Hepatocyte (in vitro differentiated cells): Measurements from ENCODE around the gene FIBCD1. TPM values are rescaled to one million over a fixed set of nuclear protein-coding genes. Genes with fewer than 3 reads are reported as not detected.

Source experiments
- DNase-seq: peaks from one replicate; pipeline ENCODE4 v3.0.0-alpha.2; 2016; ENCODE audit warnings: low spot score
- H2AFZ ChIP-seq: fragments of 200-600 bp; sonication (generic); 2 replicates; pipeline ENCODE4 v1.6.0; 2016; ENCODE audit warnings: antibody characterized with exemption, mild to moderate bottlenecking
- H3K27ac ChIP-seq: fragments of 200-600 bp; sonication (generic); 2 replicates; pipeline ENCODE4 v1.5.1; 2016; ENCODE audit warnings: mild to moderate bottlenecking
- H3K27me3 ChIP-seq: fragments of 200-600 bp; sonication (generic); 2 replicates; pipeline ENCODE4 v1.6.1; 2016
- H3K36me3 ChIP-seq: fragments of 200-600 bp; sonication (generic); replicated peaks from 2 replicates; pipeline ENCODE4 v1.5.1; 2016; ENCODE audit warnings: low read depth; ENCODE audit not compliant: insufficient read depth
- H3K4me1 ChIP-seq: fragments of 200-600 bp; sonication (generic); 2 replicates; pipeline ENCODE4 v1.5.1; 2016; ENCODE audit warnings: mild to moderate bottlenecking, moderate library complexity; ENCODE audit not compliant: insufficient read depth
- H3K4me2 ChIP-seq: fragments of 200-600 bp; sonication (generic); 2 replicates; pipeline ENCODE4 v1.6.0; 2016
- H3K4me3 ChIP-seq: fragments of 200-600 bp; sonication (generic); 2 replicates; pipeline ENCODE4 v1.5.1; 2016; ENCODE audit warnings: mild to moderate bottlenecking
- H3K79me2 ChIP-seq: fragments of 200-600 bp; sonication (generic); 2 replicates; pipeline ENCODE4 v1.6.0; 2017; ENCODE audit warnings: mild to moderate bottlenecking
- H3K9me2 ChIP-seq: fragments of 200-600 bp; sonication (generic); replicated peaks from 2 replicates; pipeline ENCODE4 v1.6.0; 2017; ENCODE audit warnings: mild to moderate bottlenecking; ENCODE audit not compliant: insufficient read depth
- H3K9me3 ChIP-seq: fragments of 200-600 bp; sonication (generic); 2 replicates; pipeline ENCODE4 v1.5.1; 2016; ENCODE audit warnings: low read depth, mild to moderate bottlenecking
- H4K20me1 ChIP-seq: fragments of 200-600 bp; sonication (generic); 2 replicates; pipeline ENCODE4 v1.6.0; 2016; ENCODE audit warnings: mild to moderate bottlenecking; ENCODE audit not compliant: insufficient read depth, poor library complexity, severe bottlenecking
- CTCF ChIP-seq: fragments of 200-600 bp; sonication (generic); IDR thresholded peaks from 2 replicates; pipeline ENCODE4 v1.5.1; 2016; ENCODE audit warnings: antibody characterized with exemption, mild to moderate bottlenecking; ENCODE audit not compliant: poor library complexity
- EZH2 ChIP-seq: fragments of 200-600 bp; sonication (generic); IDR thresholded peaks from 2 replicates; pipeline ENCODE4 v1.6.1; 2016; ENCODE audit warnings: antibody characterized with exemption, mild to moderate bottlenecking, borderline replicate concordance
- EZH2phosphoT487 ChIP-seq: fragments of 200-600 bp; sonication (generic); IDR thresholded peaks from one replicate; pipeline ENCODE4 v1.6.1; 2018; ENCODE audit warnings: antibody characterized with exemption, mild to moderate bottlenecking, low read depth, moderate library complexity; ENCODE audit not compliant: unreplicated experiment, severe bottlenecking
- WGBS: methylation state at CpG from one replicate; pipeline ENCODE4 v1.1.6; 2016; ENCODE audit warnings: low lambda C conversion rate; ENCODE audit errors: missing lambda C conversion rate; 5-methylcytosine and 5-hydroxymethylcytosine counted together
- polyA plus RNA-seq: library from polyadenylated mRNA; unstranded; fragments of >200 nt; fragmentation: Nextera tagmentation; extraction: Ambion mirVana; gene quantifications from 2 replicates; pipeline ENCODE4 v1.2.1, GENCODE V29; 2016
- total RNA-seq: library from RNA; depleted of rRNA; stranded (reverse); fragments of >200 nt; gene quantifications from 2 replicates; pipeline ENCODE4 v1.2.3, GENCODE V29; 2014

The FIBCD1 gene
- total and polyA plus RNA-seq, 2 experiments from 2014 or later: 0.33 TPM; not detected in 1

DNA sequence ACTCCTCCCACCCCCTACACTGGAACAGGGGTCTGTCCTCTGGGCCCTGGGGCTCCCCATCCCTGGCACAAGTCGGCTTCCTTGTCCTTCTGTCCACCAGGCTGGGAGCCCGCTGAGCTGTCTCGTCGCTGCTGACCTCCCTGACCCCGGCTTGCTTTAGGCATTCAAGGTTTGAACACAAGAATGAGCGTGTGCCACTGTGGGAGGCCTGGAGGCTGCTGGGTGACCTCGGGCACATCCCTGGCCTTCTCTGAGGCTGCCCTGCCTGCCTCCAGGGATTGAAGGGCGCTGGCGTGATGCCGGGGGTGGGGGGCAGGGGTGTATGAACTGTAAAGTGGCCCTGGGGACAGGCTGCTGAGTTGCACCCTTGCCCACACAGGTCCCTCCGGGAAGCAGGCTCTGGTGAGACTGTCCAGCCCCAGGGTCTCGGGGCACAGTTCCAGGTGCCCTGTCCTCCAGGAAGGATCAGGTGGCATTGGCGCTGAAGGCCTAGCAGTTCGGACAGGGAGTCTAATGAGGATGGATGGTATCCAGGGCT, 18.2 kb downstream of the FIBCD1 start:
- H3K79me2 ChIP-seq: no peaks in the 10 kb centered on the region
- H3K36me3 ChIP-seq: no peaks in the 10 kb centered on the region
- H2AFZ ChIP-seq: no peak overlapping the region
- H3K4me2 ChIP-seq: no peak overlapping the region
- no peak for DNase-seq
- no peaks in the 10 kb centered on the region for H3K9me2 ChIP-seq
- no peaks in the 10 kb centered on the region for H4K20me1 ChIP-seq
- no peaks in the 10 kb centered on the region for H3K27me3 ChIP-seq
- no peaks in the 10 kb centered on the region for H3K9me3 ChIP-seq
- no peak overlapping the region for H3K27ac ChIP-seq
- no peak overlapping the region for H3K4me3 ChIP-seq
- 83% methylated on average over 14 of the region's 14 CpGs for WGBS
- TF ChIP-seq CTCF (no peak), EZH2phosphoT487 (no peak), EZH2 (no peak)
- H3K4me1 ChIP-seq: peaks cover 4% of the 10 kb centered on the region

- Histone ChIP-seq H3K4me1 (peaks cover 4% of the 10 kb centered on the region), H3K9me2 (no peaks in the 10 kb centered on the region), H3K36me3 (no peaks in the 10 kb centered on the region), H3K4me2 (no peak overlapping the region), H3K9me3 (no peaks in the 10 kb centered on the region), H3K27me3 (no peaks in the 10 kb centered on the region), H2AFZ (no peak overlapping the region), H3K27ac (no peak overlapping the region), H3K4me3 (no peak overlapping the region), H3K79me2 (no peaks in the 10 kb centered on the region), H4K20me1 (no peaks in the 10 kb centered on the region)
- 97% methylated on average over 8 of the region's 8 CpGs for WGBS
- TF ChIP-seq CTCF (no peak), EZH2phosphoT487 (no peak), EZH2 (no peak)
- DNase-seq: no peak
Measured at GRCh38 chr9:130920233-130920632, 18.8 kb downstream of the FIBCD1 start.

- WGBS: 85% methylated on average over 14 of the region's 14 CpGs
Measured at GRCh38 chr9:130919559-130920145, 19.4 kb downstream of the FIBCD1 start.

More at GRCh38 chr9:130919559-130920145, 19.4 kb downstream of the FIBCD1 start:
- TF ChIP-seq EZH2 (no peak), EZH2phosphoT487 (no peak), CTCF (no peak)
- Histone ChIP-seq H3K4me1 (peaks cover 4% of the 10 kb centered on the region), H3K27me3 (no peaks in the 10 kb centered on the region), H4K20me1 (no peaks in the 10 kb centered on the region), H3K4me3 (no peak overlapping the region), H3K4me2 (no peak overlapping the region), H3K79me2 (no peaks in the 10 kb centered on the region), H3K9me3 (no peaks in the 10 kb centered on the region), H2AFZ (no peak overlapping the region), H3K27ac (no peak overlapping the region), H3K9me2 (no peaks in the 10 kb centered on the region), H3K36me3 (no peaks in the 10 kb centered on the region)
- no peak for DNase-seq
